Endothelial cell of umbilical vein (primary cell): ENCODE measurements around the gene CMSS1. TPM values are rescaled to one million over a fixed set of nuclear protein-coding genes. Genes with fewer than 3 reads are reported as not detected.

Experiments
- BruUV-seq: library from RNA; stranded (reverse); fragments of 400-500 nt; replicated peaks from 2 replicates; lab custom pipeline; 2021; lab: Mats Ljungman, UMichigan
- CTCF ChIA-PET: fragments of 300-600, 350-600 bp; sonication (Branson Sonifier 250); formaldehyde crosslinking; loops from one replicate; lab custom pipeline; 2021; ENCODE audit warnings: antibody characterized with exemption, inconsistent platforms; lab: Charles Lee
- POLR2A ChIA-PET: fragments of 300-600, 350-600 bp; sonication (Branson Sonifier 250); formaldehyde crosslinking; loops from one replicate; lab custom pipeline; 2021; ENCODE audit warnings: antibody characterized with exemption, inconsistent platforms; lab: Charles Lee
- DNase-seq: peaks from one replicate; pipeline ENCODE4 v3.0.0-alpha.2; 2011; ENCODE audit warnings: low read depth, low spot score
- FAIRE-seq: peaks from 2 replicates; lab custom pipeline; 2011; peaks lifted over from hg19 to GRCh38; lab: Jason Lieb, UNC
- H2AFZ ChIP-seq: 2 replicates; pipeline ENCODE4 v1.6.0; 2012; ENCODE audit warnings: low read depth, low read length, control low read depth, inconsistent platforms
- H3K27ac ChIP-seq: 2 replicates; pipeline ENCODE4 v1.5.1; 2011; ENCODE audit warnings: low read depth, mild to moderate bottlenecking, control low read depth, low read length, moderate library complexity; ENCODE audit not compliant: insufficient read depth
- H3K27me3 ChIP-seq, 2 experiments: 2 replicates each; pipeline versions ENCODE4 v1.6.0 to v1.6.1; 2011; ENCODE audit warnings: low read length in 2 of 2, mixed read lengths in 1 of 2; ENCODE audit not compliant: control insufficient read depth in 2 of 2, insufficient read depth in 2 of 2
- H3K36me3 ChIP-seq, 2 experiments: 2 replicates in 1 of 2; 3 replicates in 1 of 2; pipeline ENCODE4 v1.5.1; 2011; ENCODE audit warnings: low read length in 2 of 2, mild to moderate bottlenecking in 1 of 2, moderate library complexity in 1 of 2; ENCODE audit not compliant: control insufficient read depth in 2 of 2, insufficient read depth in 2 of 2; ENCODE audit errors: extremely low read depth in 1 of 2
- H3K4me1 ChIP-seq: 3 replicates; pipeline ENCODE4 v1.5.1; 2011; ENCODE audit warnings: mild to moderate bottlenecking, low read length; ENCODE audit not compliant: control insufficient read depth, insufficient read depth; ENCODE audit errors: extremely low read depth
- H3K4me2 ChIP-seq: 2 replicates; pipeline ENCODE4 v1.6.1; 2011; ENCODE audit warnings: low read length, control low read depth, mixed read lengths; ENCODE audit not compliant: insufficient read depth
- H3K4me3 ChIP-seq, 3 experiments: fragments of 200-600 bp in 1 of 3; sonication (generic), shearing (Covaris generic) in 1 of 3; replicated peaks in 1 of 3; 2 replicates each; pipeline ENCODE4 v1.5.1; 2011 to 2016; ENCODE audit warnings: control low read depth in 3 of 3, low read length in 3 of 3, mild to moderate bottlenecking in 2 of 3, inconsistent platforms in 1 of 3, low read depth in 1 of 3, moderate library complexity in 1 of 3; ENCODE audit not compliant: insufficient read depth in 1 of 3
- H3K79me2 ChIP-seq: 2 replicates; pipeline ENCODE4 v1.6.0; 2012; ENCODE audit warnings: low read length, inconsistent platforms; ENCODE audit not compliant: control insufficient read depth, insufficient read depth
- H3K9ac ChIP-seq: replicated peaks from 2 replicates; pipeline ENCODE3; 2011; ENCODE audit warnings: low read length, control low read depth; ENCODE audit not compliant: insufficient read depth; ENCODE audit errors: extremely low read depth
- H3K9me1 ChIP-seq: replicated peaks from 3 replicates; pipeline ENCODE4 v1.6.0; 2011; ENCODE audit warnings: mild to moderate bottlenecking, low read length; ENCODE audit not compliant: control insufficient read depth, insufficient read depth; ENCODE audit errors: extremely low read depth
- H3K9me3 ChIP-seq: replicated peaks from 2 replicates; pipeline ENCODE4 v1.5.1; 2012; ENCODE audit warnings: low read length, inconsistent platforms; ENCODE audit not compliant: control insufficient read depth, insufficient read depth
- H4K20me1 ChIP-seq: replicated peaks from 2 replicates; pipeline ENCODE3; 2011; ENCODE audit warnings: mild to moderate bottlenecking, low read length; ENCODE audit not compliant: control insufficient read depth, insufficient read depth; ENCODE audit errors: extremely low read depth
- EZH2 ChIP-seq: IDR thresholded peaks from 2 replicates; pipeline ENCODE4 v1.6.1; 2012; ENCODE audit warnings: borderline replicate concordance, low read depth, mild to moderate bottlenecking, moderate library complexity, low read length, inconsistent platforms; ENCODE audit not compliant: severe bottlenecking
- FOS ChIP-seq: IDR thresholded peaks from 2 replicates; pipeline ENCODE4 v1.6.1; 2011; ENCODE audit warnings: mild to moderate bottlenecking, low read length, moderate library complexity, borderline replicate concordance; ENCODE audit not compliant: insufficient read depth
- GATA2 ChIP-seq: IDR thresholded peaks from 2 replicates; pipeline ENCODE4 v1.7.0; 2011; ENCODE audit warnings: low read depth, mild to moderate bottlenecking, moderate library complexity, mixed read lengths, low read length; ENCODE audit not compliant: insufficient read length, insufficient read depth
- JUN ChIP-seq: IDR thresholded peaks from 2 replicates; pipeline ENCODE4 v1.6.1; 2011; ENCODE audit warnings: borderline replicate concordance, low read depth; ENCODE audit not compliant: insufficient read length, insufficient read depth
- MYC ChIP-seq: IDR thresholded peaks from one replicate; pipeline ENCODE4 v1.6.1; 2011; ENCODE audit warnings: mild to moderate bottlenecking, low read depth, low read length
- POLR2A ChIP-seq: IDR thresholded peaks from 2 replicates; pipeline ENCODE4 v1.6.1; 2012; ENCODE audit warnings: low read depth, mild to moderate bottlenecking, control low read depth, low read length
- POLR2AphosphoS5 ChIP-seq: IDR thresholded peaks from 2 replicates; pipeline ENCODE4 v1.6.1; 2012; ENCODE audit warnings: low read depth, mild to moderate bottlenecking, control low read depth, low read length, moderate library complexity; ENCODE audit not compliant: insufficient read depth
- dilution Hi-C: fragments of 300-500 bp; cut with MboI; formaldehyde crosslinking; loops from one replicate; pipeline ENCODE4 v1.15.0; 2019; ENCODE audit warnings: low sequenced_read_pairs; ENCODE audit not compliant: extremely low pct_ligation_motif_present
- intact Hi-C: fragments of 100-400 bp; cut with micrococcal nuclease; formaldehyde crosslinking; loops from one replicate; pipeline ENCODE4 v1.10.0; 2022
- polyA plus RNA-seq, 4 experiments: library from polyadenylated mRNA; depleted of rRNA in 3 of 4; stranded (reverse) in 3 of 4; unstranded in 1 of 4; fragments of >200 nt; gene quantifications; 2 replicates each; pipeline versions ENCODE4 v1.2.1 to v1.2.3, GENCODE V29; 2011 to 2012; ENCODE audit warnings: missing spikeins in 1 of 4
- total RNA-seq: library from RNA; stranded (reverse); gene quantifications from 2 replicates; pipeline ENCODE4 v1.2.3, GENCODE V29; 2021
- TF ChIP-seq, protein P1 (sequence below): IDR thresholded peaks from 2 replicates; pipeline ENCODE4 v1.6.1; 2011; ENCODE audit not compliant: insufficient read depth, insufficient read length
- TF ChIP-seq, protein P2 (sequence below), 2 donors: IDR thresholded peaks; 1 replicate in 1 of 2; 2 replicates in 1 of 2; pipeline ENCODE4 v1.5.1; 2011; ENCODE audit warnings: low read length in 2 of 2, mild to moderate bottlenecking in 2 of 2, moderate library complexity in 2 of 2, control low read depth in 1 of 2, inconsistent platforms in 1 of 2, low read depth in 1 of 2; ENCODE audit not compliant: insufficient read depth in 1 of 2; ENCODE audit errors: extremely low read depth in 1 of 2

Gene CMSS1
- total and polyA plus RNA-seq, 2 donors (not counting 3 experiments of a cell fraction or from before 2014, with no cell fraction given), result 9.7 to 60.6 TPM

DNA sequence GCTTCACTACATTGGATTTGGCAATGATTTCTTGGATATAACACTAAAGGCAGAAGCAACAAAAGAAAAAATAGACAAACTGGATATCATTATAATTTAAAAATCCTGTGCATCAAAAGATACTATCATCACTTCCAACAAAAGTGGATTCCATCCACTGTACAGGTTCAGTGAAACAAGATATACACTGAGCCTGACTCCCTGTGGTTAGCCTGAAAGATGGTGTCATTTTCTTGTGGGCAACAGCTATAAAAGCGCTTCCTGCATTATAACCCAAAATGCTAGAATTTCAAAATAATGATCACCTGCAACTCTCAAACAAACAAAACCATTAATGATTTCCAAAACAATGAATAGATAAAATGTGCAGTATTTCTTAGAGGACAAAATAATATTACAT lies 403.5 kb downstream of the CMSS1 start:
- Histone ChIP-seq H3K4me3 (no peak overlapping the region), H3K27me3 (peaks cover 4 to 5% of the 10 kb centered on the region in 2 experiments), H3K4me2 (no peak overlapping the region), H3K27ac (no peak overlapping the region), H3K9me3 (no peaks in the 10 kb centered on the region), H3K79me2 (no peaks in the 10 kb centered on the region), H3K9ac (no peak overlapping the region), H2AFZ (no peak overlapping the region), H4K20me1 (no peaks in the 10 kb centered on the region), H3K36me3 (no peaks in the 10 kb centered on the region), H3K9me1 (no peaks in the 10 kb centered on the region), H3K4me1 (no peaks in the 10 kb centered on the region)
- ChIA-PET POLR2A (no interaction called here), CTCF (no interaction called here)
- intact Hi-C loops, result no loop called here
- no TSS peak for BruUV-seq
- no peak for DNase-seq
- dilution Hi-C loops, result no loop called here
- FAIRE-seq, result no peak
- TF ChIP-seq, protein P1, sequence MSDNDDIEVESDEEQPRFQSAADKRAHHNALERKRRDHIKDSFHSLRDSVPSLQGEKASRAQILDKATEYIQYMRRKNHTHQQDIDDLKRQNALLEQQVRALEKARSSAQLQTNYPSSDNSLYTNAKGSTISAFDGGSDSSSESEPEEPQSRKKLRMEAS, result no peak
- TF ChIP-seq FOS, result no peak
- TF ChIP-seq MYC, result no peak
- no peak for TF ChIP-seq GATA2
- TF ChIP-seq POLR2AphosphoS5, result no peak
- TF ChIP-seq, protein P2, sequence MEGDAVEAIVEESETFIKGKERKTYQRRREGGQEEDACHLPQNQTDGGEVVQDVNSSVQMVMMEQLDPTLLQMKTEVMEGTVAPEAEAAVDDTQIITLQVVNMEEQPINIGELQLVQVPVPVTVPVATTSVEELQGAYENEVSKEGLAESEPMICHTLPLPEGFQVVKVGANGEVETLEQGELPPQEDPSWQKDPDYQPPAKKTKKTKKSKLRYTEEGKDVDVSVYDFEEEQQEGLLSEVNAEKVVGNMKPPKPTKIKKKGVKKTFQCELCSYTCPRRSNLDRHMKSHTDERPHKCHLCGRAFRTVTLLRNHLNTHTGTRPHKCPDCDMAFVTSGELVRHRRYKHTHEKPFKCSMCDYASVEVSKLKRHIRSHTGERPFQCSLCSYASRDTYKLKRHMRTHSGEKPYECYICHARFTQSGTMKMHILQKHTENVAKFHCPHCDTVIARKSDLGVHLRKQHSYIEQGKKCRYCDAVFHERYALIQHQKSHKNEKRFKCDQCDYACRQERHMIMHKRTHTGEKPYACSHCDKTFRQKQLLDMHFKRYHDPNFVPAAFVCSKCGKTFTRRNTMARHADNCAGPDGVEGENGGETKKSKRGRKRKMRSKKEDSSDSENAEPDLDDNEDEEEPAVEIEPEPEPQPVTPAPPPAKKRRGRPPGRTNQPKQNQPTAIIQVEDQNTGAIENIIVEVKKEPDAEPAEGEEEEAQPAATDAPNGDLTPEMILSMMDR (IDR thresholded peaks at IDR 0.05; ENCODE audit: extremely low read depth in 1 of 2, insufficient read depth in 1 of 2, low read depth in 1 of 2, low read length in 2 of 2), result no peak
- no peak for TF ChIP-seq JUN
- no peak for TF ChIP-seq EZH2
- no peak for TF ChIP-seq POLR2A
